Karpas-422 (cell line): Measurements from ENCODE around the gene CDHR2. TPM values are rescaled to one million over a fixed set of nuclear protein-coding genes. Genes with fewer than 3 reads are reported as not detected.

ENCODE experiments used
- DNase-seq: peaks from one replicate; pipeline ENCODE4 v3.0.0-alpha.2; 2015
- H2AFZ ChIP-seq: fragments of 200-600 bp; sonication (generic); 2 replicates; pipeline ENCODE4 v1.6.1; 2014; ENCODE audit warnings: antibody characterized with exemption, low read length, mixed read lengths
- H3K27ac ChIP-seq: fragments of 200-600 bp; sonication (generic); 2 replicates; pipeline ENCODE4 v1.5.1; 2014; ENCODE audit warnings: mild to moderate bottlenecking, low read length, moderate library complexity
- H3K27me3 ChIP-seq: fragments of 200-600 bp; sonication (generic); 2 replicates; pipeline ENCODE4 v1.6.1; 2014; ENCODE audit warnings: low read length, mixed read lengths
- H3K36me3 ChIP-seq: fragments of 200-600 bp; sonication (generic); 2 replicates; pipeline ENCODE4 v1.6.1; 2014; ENCODE audit warnings: low read length, mixed read lengths; ENCODE audit not compliant: insufficient read depth
- H3K4me1 ChIP-seq: fragments of 200-600 bp; sonication (generic); 2 replicates; pipeline ENCODE4 v1.6.1; 2014; ENCODE audit warnings: mild to moderate bottlenecking, low read length, mixed read lengths
- H3K4me2 ChIP-seq: fragments of 200-600 bp; sonication (generic); 2 replicates; pipeline ENCODE4 v1.6.1; 2014; ENCODE audit warnings: low read length, low read depth, mild to moderate bottlenecking; ENCODE audit not compliant: poor library complexity, severe bottlenecking
- H3K4me3 ChIP-seq: fragments of 200-600 bp; sonication (generic); 2 replicates; pipeline ENCODE4 v1.5.1; 2014; ENCODE audit warnings: mild to moderate bottlenecking, antibody characterized with exemption, low read length, mixed read lengths
- H3K79me2 ChIP-seq: fragments of 200-600 bp; sonication (generic); 2 replicates; pipeline ENCODE4 v1.6.1; 2014; ENCODE audit warnings: mild to moderate bottlenecking, low read length, mixed read lengths
- H3K9ac ChIP-seq: fragments of 200-600 bp; sonication (generic); 2 replicates; pipeline ENCODE4 v1.6.0; 2014; ENCODE audit warnings: low read length
- H3K9me2 ChIP-seq: fragments of 200-600 bp; sonication (generic), shearing (Covaris generic); replicated peaks from 2 replicates; pipeline ENCODE4 v1.6.0; 2014; ENCODE audit warnings: mild to moderate bottlenecking, low read length, moderate library complexity; ENCODE audit not compliant: insufficient read depth
- H3K9me3 ChIP-seq: fragments of 300-700, 200-600 bp; sonication (generic); 2 replicates; pipeline ENCODE4 v1.6.1; 2014; ENCODE audit warnings: low read length, mixed read lengths
- H4K20me1 ChIP-seq: fragments of 200-600 bp; sonication (generic); 2 replicates; pipeline ENCODE4 v1.6.1; 2014; ENCODE audit warnings: mild to moderate bottlenecking, antibody characterized with exemption, low read length, low read depth; ENCODE audit not compliant: insufficient read depth
- total RNA-seq: library from RNA; depleted of rRNA; stranded (reverse); fragments of >200 nt; shearing (Covaris generic); gene quantifications from 2 replicates; pipeline ENCODE4 v1.2.3, GENCODE V29; 2014; ENCODE audit warnings: low replicate concordance

CDHR2 gene
- total RNA-seq, 1 experiment from 2014 or later: 0.07 TPM

GRCh38 chr5:176526462-176526861 lies 22.7 kb upstream of the CDHR2 start:
- Histone ChIP-seq H3K4me2 (no peak overlapping the region), H3K27ac (no peak overlapping the region), H3K9me3 (no peaks in the 10 kb centered on the region), H4K20me1 (peaks cover 9% of the 10 kb centered on the region; the same call in 1 of the 2 replicates), H3K9ac (no peak overlapping the region), H3K27me3 (no peaks in the 10 kb centered on the region), H3K9me2 (no peaks in the 10 kb centered on the region), H3K4me3 (no peak overlapping the region), H2AFZ (no peak overlapping the region), H3K79me2 (no peaks in the 10 kb centered on the region; the same call in 1 of the 2 replicates), H3K36me3 (peaks cover 26% of the 10 kb centered on the region), H3K4me1 (peaks cover 19% of the 10 kb centered on the region)
- DNase-seq: no peak

GRCh38 chr5:176527246-176528222 lies 21.6 kb upstream of the CDHR2 start:
- H3K4me2 ChIP-seq: no peak overlapping the region
- peaks cover 17% of the 10 kb centered on the region; the same call in 1 of the 2 replicates for H4K20me1 ChIP-seq
- H3K9me2 ChIP-seq: no peaks in the 10 kb centered on the region
- no peaks in the 10 kb centered on the region for H3K27me3 ChIP-seq
- no peak for DNase-seq
- peaks cover 17% of the 10 kb centered on the region for H3K4me1 ChIP-seq
- no peaks in the 10 kb centered on the region; the same call in 1 of the 2 replicates for H3K79me2 ChIP-seq
- no peak overlapping the region for H3K4me3 ChIP-seq
- no peak overlapping the region for H3K9ac ChIP-seq
- peaks cover 30% of the 10 kb centered on the region for H3K36me3 ChIP-seq
- no peak overlapping the region for H3K27ac ChIP-seq
- no peaks in the 10 kb centered on the region for H3K9me3 ChIP-seq
- H2AFZ ChIP-seq: no peak overlapping the region

- Histone ChIP-seq H4K20me1 (peaks cover 23% of the 10 kb centered on the region), H3K27ac (no peak overlapping the region), H3K4me2 (no peak overlapping the region), H2AFZ (no peak overlapping the region), H3K9me2 (no peaks in the 10 kb centered on the region), H3K79me2 (peaks cover 8% of the 10 kb centered on the region), H3K9me3 (no peaks in the 10 kb centered on the region), H3K4me3 (no peak overlapping the region), H3K36me3 (peaks cover 33% of the 10 kb centered on the region), H3K4me1 (peaks cover 12% of the 10 kb centered on the region), H3K9ac (no peak overlapping the region), H3K27me3 (no peaks in the 10 kb centered on the region)
- DNase-seq: no peak
Observed at GRCh38 chr5:176528301-176528700, 20.8 kb upstream of the CDHR2 start.

DNA sequence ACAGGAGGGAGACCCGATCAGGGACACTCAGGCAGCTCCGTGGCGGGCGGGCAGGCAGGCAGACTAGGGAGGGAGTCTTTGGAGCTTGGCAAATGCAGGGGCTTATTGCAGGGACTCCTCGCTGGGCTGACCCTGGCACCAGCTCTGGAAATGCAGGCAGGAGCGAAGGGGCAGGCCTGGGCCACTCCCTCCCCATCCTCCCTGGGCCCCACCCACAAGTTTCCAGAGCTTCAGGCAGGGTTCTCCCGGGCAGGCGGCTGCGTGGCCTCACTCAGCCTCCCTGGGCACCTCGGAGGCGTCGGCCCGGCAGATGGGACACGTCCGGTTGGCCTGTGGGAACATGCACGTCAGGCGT lies 20.4 kb upstream of the CDHR2 start:
- DNase-seq: no peak
- no peak overlapping the region for H3K4me2 ChIP-seq
- H3K79me2 ChIP-seq: peaks cover 12% of the 10 kb centered on the region

GRCh38 chr5:176529116-176529740 lies 19.9 kb upstream of the CDHR2 start:
- Histone ChIP-seq H3K9me2 (no peaks in the 10 kb centered on the region), H3K9me3 (no peaks in the 10 kb centered on the region), H3K4me2 (no peak overlapping the region), H3K36me3 (peaks cover 42% of the 10 kb centered on the region), H3K27me3 (no peaks in the 10 kb centered on the region), H3K27ac (no peak overlapping the region), H3K79me2 (peaks cover 17% of the 10 kb centered on the region), H2AFZ (no peak overlapping the region), H3K4me3 (no peak overlapping the region), H3K9ac (no peak overlapping the region), H4K20me1 (peaks cover 33% of the 10 kb centered on the region), H3K4me1 (peaks cover 15% of the 10 kb centered on the region)
- DNase-seq: no peak

More for the DNA sequence above, 20.4 kb upstream of the CDHR2 start:
- no peaks in the 10 kb centered on the region for H3K27me3 ChIP-seq
- H3K9ac ChIP-seq: no peak overlapping the region
- no peak overlapping the region for H3K27ac ChIP-seq
- no peaks in the 10 kb centered on the region for H3K9me3 ChIP-seq
- peaks cover 37% of the 10 kb centered on the region for H3K36me3 ChIP-seq
- no peak overlapping the region for H2AFZ ChIP-seq
- peaks cover 28% of the 10 kb centered on the region for H4K20me1 ChIP-seq
- no peak overlapping the region for H3K4me3 ChIP-seq
- H3K4me1 ChIP-seq: peaks cover 13% of the 10 kb centered on the region
- no peaks in the 10 kb centered on the region for H3K9me2 ChIP-seq

DNA sequence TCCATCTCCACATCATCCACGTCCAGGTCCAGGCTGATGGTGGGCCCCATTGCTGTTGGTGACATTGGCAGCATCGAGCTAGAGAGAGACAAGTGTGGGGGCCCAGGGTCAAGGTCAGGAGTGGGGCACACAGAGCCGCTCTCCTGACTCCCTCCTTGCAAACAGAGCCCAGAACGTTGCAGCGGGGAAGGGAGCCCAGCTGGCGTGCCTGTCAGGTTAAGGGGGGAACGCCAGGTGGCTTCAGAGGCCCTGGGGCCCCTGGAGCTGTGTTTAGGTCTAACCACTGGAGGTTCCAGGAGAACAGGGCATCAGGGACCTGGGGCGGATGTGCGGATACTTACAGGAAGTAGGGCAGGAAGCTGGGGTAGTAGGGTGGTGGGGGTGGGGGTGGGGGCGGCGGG lies 19.4 kb upstream of the CDHR2 start:
- Histone ChIP-seq H3K4me2 (no peak overlapping the region), H3K27ac (no peak overlapping the region), H3K9me2 (no peaks in the 10 kb centered on the region), H3K27me3 (no peaks in the 10 kb centered on the region), H3K36me3 (peaks cover 43% of the 10 kb centered on the region), H3K4me1 (peaks cover 20% of the 10 kb centered on the region), H3K9ac (no peak overlapping the region), H4K20me1 (peaks cover 38% of the 10 kb centered on the region), H3K79me2 (peaks cover 22% of the 10 kb centered on the region), H3K4me3 (no peak overlapping the region), H3K9me3 (no peaks in the 10 kb centered on the region), H2AFZ (no peak overlapping the region)
- DNase-seq: no peak

GRCh38 chr5:176530393-176530982 lies 18.7 kb upstream of the CDHR2 start:
- Histone ChIP-seq H3K36me3 (peaks cover 43% of the 10 kb centered on the region), H3K4me1 (peaks cover 28% of the 10 kb centered on the region), H3K4me3 (no peak overlapping the region), H3K79me2 (peaks cover 30% of the 10 kb centered on the region), H3K9me2 (no peaks in the 10 kb centered on the region), H3K4me2 (no peak overlapping the region), H3K27me3 (no peaks in the 10 kb centered on the region), H4K20me1 (peaks cover 40% of the 10 kb centered on the region), H3K9me3 (no peaks in the 10 kb centered on the region), H2AFZ (no peak overlapping the region), H3K27ac (no peak overlapping the region), H3K9ac (no peak overlapping the region)
- DNase-seq: no peak
